NCI-H2196 (cell line): Measurements from ENCODE around the gene AANAT.

ENCODE experiments used
- DNase-seq: peaks from one replicate; lab custom pipeline; 2025; ENCODE audit not compliant: unreplicated experiment; lab: John Stamatoyannopoulos, UW

Gene AANAT

GRCh38 chr17:76441686-76442340 lies 25.6 kb upstream of the AANAT start:
- DNase-seq: no peak

DNA sequence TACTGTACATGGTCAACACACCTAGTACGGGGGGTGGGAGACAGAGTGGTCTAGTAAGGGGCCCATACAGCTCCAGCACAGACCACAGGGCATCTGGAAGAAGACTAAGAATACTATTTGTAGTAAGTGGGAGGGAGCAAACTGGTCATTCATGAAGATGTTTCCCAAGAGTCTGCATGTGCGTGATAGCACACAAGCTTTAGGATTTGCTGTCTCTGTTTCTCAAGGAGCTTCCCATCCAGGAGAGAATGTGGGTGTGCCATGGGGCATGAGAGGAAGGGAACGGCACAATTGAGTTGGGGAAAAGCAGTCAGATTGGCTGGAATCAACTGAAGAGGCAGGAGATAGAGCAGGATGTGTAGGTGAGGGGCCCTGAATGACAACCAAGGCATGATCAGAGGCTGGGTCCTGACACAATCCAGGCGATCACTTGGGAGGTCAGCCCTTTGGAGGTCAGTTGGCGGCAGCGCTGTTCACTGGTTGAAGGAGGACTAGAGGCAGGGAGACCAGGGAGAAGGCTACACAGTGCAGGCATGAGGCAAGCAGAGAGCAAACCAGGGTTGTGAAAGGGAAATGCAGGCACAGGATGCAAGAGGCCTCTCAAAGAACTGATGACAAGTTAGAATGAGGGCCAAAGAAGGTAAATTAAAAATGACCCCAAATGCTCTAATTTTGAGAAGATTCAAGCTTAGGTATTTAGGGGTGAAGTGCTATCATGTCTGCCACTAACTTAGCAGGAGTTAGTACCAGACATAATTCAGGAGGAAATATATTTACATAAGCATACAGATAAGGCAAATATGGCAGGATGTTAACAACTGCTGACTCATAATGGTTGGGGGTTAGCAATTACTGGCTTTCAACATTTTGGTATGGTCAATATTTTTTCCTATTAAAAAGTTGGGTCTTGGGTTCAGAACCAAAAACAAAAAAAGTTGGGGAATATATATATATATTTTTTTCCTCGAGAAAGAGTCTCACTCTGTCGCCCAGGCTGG lies 24.8 kb upstream of the AANAT start:
- DNase-seq: no peak

- DNase-seq: no peak
Measured at GRCh38 chr17:76444518-76445311, 22.7 kb upstream of the AANAT start.

DNA sequence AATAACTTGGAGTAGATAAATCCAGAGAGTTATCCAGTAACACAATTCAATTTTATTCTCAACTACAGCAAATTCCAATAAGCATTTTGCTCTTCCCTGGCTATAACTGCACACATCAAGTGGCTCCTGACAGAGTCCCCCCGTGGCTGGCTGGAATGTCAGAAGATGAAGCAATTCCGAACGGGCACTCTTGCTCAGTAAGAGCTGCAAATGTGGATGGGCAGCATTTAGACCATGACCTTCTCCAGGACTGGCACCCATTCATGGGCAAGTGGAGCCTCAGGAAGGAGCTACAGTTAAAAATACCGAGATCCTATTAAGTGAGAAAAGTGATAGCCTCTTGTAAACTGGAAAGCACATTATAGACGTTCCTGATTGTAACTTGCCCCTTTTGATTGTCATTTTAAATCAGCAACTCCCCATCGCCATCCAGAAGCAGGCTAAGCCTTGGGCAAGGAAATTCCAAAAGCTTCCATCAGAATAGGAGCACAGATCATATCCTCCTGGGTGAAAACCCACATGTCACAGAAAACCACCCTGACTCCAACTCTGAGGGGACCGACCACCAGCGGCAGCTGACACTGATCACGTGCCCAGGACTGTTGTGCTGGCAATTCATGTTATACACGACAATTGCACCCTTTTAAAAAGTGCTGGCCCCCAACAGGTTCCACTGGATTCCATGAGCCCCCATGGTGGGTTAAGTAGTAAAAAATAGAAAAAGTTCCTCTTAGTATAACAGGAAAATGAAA lies 21.5 kb upstream of the AANAT start:
- DNase-seq: no peak

DNA sequence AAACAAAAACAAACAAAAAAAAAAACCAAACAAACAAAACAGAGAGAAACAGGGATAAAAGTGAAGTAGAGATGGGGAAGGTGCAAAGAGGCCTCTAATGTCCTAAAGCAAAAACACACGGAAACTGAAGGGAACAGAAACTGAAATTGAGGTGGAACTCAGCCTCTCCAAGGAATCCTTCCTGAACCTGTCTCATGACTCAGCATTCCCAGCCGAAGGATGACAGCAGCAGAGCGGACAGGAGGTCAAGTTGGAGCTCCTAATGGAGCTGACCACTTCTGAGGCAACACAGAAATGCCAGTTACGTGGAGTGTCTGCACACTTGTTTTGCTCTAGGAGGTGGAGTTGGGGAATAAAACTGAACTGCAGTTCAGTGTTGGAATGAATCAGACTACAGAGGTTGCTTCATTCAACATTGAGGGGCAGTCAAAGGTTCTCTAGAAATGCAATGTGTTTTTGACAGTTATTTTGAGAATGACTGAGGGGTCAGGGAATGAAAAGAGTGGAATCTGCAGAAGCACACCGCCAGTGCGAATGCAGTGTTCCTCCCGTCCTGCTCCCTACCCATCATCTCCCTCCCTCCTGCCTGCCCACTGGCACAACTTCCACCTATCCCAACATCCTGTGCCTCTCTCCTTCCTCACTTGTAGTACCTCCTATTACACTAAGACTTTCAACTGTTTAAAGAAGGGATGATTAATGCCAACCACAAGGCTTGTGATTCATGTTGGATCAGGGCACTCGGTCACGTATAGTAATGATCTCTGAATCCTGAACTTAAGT lies 20.8 kb upstream of the AANAT start:
- peak; percentile 20 for DNase-seq

DNA sequence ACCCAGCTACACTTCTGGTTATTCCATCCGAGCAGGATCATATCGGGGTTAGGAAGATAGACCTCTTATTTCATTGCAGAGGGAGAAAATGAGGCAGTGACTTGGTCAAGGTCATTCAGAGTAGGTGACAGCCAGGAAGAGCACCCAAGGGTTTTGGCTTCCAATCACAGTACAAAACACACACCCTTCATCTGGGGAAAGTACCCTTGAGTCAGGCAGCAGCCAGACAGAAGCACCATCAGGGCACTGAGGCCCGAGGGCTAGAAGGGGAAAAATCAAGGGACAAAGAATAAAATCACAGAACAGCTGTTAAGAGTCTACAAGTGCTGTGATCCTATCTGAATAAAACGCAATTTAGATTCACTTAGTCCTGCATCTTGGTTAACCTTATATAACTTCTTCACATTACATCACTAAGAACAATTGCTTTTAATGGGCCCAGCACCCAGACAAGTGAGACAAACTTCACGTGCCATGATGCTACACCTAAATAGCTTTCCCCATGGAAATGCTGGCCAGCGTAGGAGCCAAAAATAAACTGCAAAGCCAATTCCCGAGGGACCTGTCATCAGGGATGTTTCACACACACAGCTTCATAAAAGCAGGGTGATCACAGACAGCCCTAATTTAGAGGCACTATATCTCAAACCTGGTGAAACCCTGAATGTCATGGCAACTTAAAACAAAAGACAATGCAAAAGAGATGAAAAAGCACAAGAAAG lies 19.3 kb upstream of the AANAT start:
- no peak for DNase-seq

GRCh38 chr17:76449126-76449525 lies 18.3 kb upstream of the AANAT start:
- DNase-seq: no peak

- no peak for DNase-seq
Measured at GRCh38 chr17:76451506-76451905, 15.9 kb upstream of the AANAT start.

DNA sequence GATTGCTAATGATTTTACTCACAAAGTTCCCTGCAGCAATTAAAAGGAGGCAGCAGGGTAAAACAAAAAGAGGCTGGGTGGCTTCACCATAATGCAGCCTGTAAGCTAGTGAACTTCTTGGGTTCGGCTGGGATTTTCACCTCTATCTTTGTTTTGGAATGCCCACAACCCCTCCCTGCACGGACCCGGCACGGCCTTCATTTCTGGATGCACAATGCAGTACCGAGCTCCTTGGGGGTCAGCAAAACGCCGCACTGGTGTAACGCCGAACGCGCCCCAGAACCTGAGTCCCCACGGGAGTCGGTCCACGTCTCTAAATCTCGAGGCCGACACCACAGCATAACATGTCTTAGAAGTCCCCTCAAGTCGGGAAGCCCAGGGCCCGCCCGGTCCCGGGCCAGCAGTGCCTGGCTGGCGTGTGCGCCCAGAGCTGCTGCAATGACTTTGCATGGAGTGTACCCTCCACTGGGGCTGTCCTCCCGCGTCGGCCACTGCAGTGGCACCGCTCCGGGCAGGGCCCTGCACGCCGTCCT lies 15.2 kb upstream of the AANAT start:
- DNase-seq: no peak

GRCh38 chr17:76452660-76453430 lies 14.6 kb upstream of the AANAT start, which contains the start of gene UBE2O:
Gene UBE2O (minus strand): TSS chr17:76453152. CDS start chr17:76453141, 11 bp downstream.
- peak; percentile 98 for DNase-seq

- no peak for DNase-seq
Measured at GRCh38 chr17:76453431-76453743, 14.0 kb upstream of the AANAT start.

GRCh38 chr17:76458580-76459490 lies 8.6 kb upstream of the AANAT start:
- DNase-seq: peak; percentile 69

DNA sequence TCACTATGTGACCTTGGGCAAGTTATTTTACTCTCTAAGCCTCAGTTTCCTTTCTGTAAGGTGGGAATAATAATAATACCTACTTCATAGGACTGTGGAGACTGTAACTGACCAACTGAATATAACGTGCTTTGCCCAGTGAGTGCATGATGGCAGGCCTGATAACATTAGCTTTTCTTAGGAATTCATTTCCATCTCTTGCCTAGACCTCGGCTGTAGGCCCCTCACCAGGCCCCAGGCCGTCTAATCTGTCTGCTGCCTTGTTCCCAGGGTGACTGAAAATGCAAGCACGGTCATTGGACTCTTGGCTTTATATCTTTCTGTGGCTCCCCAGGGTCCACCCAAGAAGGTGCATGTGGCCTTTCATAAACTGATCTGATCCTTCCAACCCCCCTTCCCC lies 7.7 kb upstream of the AANAT start:
- DNase-seq: no peak

GRCh38 chr17:76461765-76462555 lies 5.4 kb upstream of the AANAT start:
- no peak for DNase-seq

DNA sequence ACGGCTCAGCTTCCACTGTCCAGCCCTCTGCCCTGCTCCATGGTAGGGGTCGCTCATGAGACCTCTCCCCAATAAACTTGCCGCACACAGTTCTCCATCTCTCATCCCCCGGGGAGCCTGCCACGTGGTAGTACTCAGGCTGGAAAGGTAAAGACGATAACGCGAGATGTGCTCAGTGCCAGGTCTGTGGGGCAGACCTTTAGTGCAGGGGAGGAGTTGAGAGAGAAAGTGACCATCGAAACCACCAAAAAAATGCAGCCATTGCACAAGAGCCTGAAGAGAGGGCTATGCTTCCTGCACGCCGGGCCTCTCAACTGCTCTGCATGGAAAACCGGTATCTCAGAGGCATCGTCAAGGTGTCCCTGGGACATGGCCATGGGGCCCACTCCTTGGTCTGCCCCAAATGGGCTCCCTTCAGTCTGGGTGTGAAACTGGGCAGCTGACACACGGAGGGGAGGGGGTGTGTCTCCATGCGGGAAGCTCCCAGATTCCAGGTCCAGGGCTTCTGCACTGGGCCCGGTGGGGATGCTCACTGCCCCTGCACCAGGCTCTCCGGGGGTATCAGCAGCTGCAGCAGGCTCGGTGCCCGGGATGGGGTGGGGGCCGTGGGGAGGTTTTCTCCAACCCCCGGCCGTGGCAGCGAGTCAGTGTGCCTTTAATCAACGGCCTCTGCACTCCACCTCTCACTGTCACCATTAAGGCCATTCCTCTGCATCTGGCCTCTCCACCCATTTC lies 4.7 kb upstream of the AANAT start:
- DNase-seq: no peak

DNA sequence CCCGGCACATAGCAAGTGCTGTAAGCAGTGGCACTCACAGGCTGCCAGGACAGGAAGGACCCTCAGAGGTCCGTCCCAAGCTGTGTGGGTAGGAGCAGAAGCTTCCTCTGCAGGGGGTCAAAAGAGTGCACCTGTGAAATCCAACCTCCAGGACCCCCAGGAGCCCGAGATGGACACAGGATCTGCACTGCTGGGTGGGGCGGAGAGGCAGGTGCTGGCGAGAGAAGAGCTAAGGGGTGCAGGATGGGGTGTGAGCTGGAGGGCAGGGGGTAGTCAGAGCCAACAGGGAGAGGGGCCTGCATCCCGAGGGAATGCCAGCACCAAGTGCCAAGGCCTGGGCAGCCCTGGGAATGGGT lies 650 bp upstream of the AANAT start:
- DNase-seq: no peak
